Suprapubic skin (tissue), 4 donors: Measurements from ENCODE around the gene ASB18. TPM values are rescaled to one million over a fixed set of nuclear protein-coding genes. Genes with fewer than 3 reads are reported as not detected.

Experiments used
- DNase-seq, 2 donors: peaks; one replicate each; pipeline ENCODE4 v3.0.0-alpha.2; 2019; ENCODE audit warnings: low spot score in 2 of 2
- H3K27ac ChIP-seq: fragments of 200-600 bp; sonication (generic); one replicate; pipeline ENCODE4 v1.5.1; 2019
- H3K27me3 ChIP-seq: fragments of 200-600 bp; sonication (generic); one replicate; pipeline ENCODE4 v1.5.1; 2019
- H3K36me3 ChIP-seq: fragments of 200-600 bp; sonication (generic); one replicate; pipeline ENCODE4 v1.5.1; 2019
- H3K4me1 ChIP-seq: fragments of 200-600 bp; sonication (generic); one replicate; pipeline ENCODE4 v1.5.1; 2019
- H3K4me3 ChIP-seq: fragments of 200-600 bp; sonication (generic); one replicate; pipeline ENCODE4 v1.5.1; 2019; ENCODE audit warnings: mild to moderate bottlenecking
- H3K9me3 ChIP-seq: fragments of 200-600 bp; sonication (generic); one replicate; pipeline ENCODE4 v1.5.1; 2019
- CTCF ChIP-seq, 2 donors: fragments of 200-600 bp in 1 of 2; fragments of 450-650 bp in 1 of 2; sonication (generic) in 1 of 2; IDR thresholded peaks; one replicate each; pipeline ENCODE4 v1.5.1; 2016 to 2019; ENCODE audit warnings: antibody characterized with exemption in 2 of 2, mild to moderate bottlenecking in 1 of 2, moderate library complexity in 1 of 2
- EP300 ChIP-seq: sonication (generic); formaldehyde crosslinking; IDR thresholded peaks from one replicate; pipeline ENCODE4 v1.6.1; 2017; ENCODE audit warnings: antibody characterized with exemption
- POLR2A ChIP-seq, 2 donors: fragments of 450-650 bp; IDR thresholded peaks; one replicate each; pipeline ENCODE4 v1.6.1; 2017; ENCODE audit warnings: antibody characterized with exemption in 2 of 2, mild to moderate bottlenecking in 2 of 2, moderate library complexity in 2 of 2
- POLR2AphosphoS5 ChIP-seq, 3 donors: sonication (generic); formaldehyde crosslinking; IDR thresholded peaks; one replicate each; pipeline ENCODE4 v1.6.1; 2017; ENCODE audit warnings: antibody characterized with exemption in 3 of 3
- WGBS: methylation state at CpG from one replicate; pipeline ENCODE4 v1.1.5; 2018; 5-methylcytosine and 5-hydroxymethylcytosine counted together
- total RNA-seq, 4 donors: library from RNA; depleted of rRNA; stranded (reverse); fragments of >200 nt; gene quantifications; one replicate each; pipeline ENCODE4 v1.1.0, GENCODE V29; 2016

Gene ASB18
- total RNA-seq, 4 donors from 2014 or later: 0.13 TPM; not detected in 3

- WGBS: 100% methylated on average over 4 of the region's 4 CpGs
- Histone ChIP-seq H3K9me3 (no peaks in the 10 kb centered on the region), H3K36me3 (no peaks in the 10 kb centered on the region), H3K27me3 (peaks cover 26% of the 10 kb centered on the region), H3K4me1 (peaks cover 3% of the 10 kb centered on the region), H3K4me3 (no peak overlapping the region), H3K27ac (no peak overlapping the region)
- TF ChIP-seq EP300 (no peak), POLR2A (IDR thresholded peaks at IDR 0.05) (no peak), CTCF (IDR thresholded peaks at IDR 0.05) (no peak), POLR2AphosphoS5 (IDR thresholded peaks at IDR 0.05) (no peak)
- no peak for DNase-seq
Measured at GRCh38 chr2:236184701-236185100, 79.5 kb downstream of the ASB18 start.

DNA sequence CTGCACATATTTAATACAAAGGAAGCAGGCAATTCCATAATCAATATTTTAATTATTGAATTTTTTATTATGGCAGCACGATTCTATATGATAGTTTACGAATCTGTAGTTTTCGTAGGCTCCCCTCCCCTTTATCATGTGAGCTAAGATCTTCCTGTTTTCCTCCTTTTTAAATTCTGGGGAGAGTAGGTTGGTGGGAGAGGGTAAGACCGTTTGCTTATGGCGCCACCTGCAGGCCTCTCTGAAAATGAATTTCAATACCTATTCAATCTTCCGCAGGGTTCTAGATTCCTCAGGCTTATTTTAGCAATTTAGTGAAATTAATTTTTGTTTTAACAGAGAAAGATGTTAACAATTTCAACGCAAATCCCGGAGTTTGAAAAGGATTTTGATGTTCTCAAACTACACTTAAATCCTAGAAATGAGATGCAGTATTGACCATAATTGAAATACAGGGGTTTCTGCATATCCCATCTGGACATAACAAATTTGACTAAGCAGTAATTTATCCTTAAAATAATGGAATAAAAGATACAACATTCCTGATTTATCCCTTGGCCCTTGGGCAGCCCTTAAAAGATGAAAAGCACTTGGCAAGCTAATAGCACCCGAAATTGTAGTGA is 83.3 kb downstream of the ASB18 start:
- DNase-seq: peak in 1 of 2 donors; percentile 78
- H3K9me3 ChIP-seq: no peaks in the 10 kb centered on the region
- H3K36me3 ChIP-seq: no peaks in the 10 kb centered on the region
- H3K27me3 ChIP-seq: peaks cover 63% of the 10 kb centered on the region
- 30% methylated on average over 9 of the region's 9 CpGs for WGBS
- H3K4me1 ChIP-seq: peaks cover 25% of the 10 kb centered on the region
- no peak overlapping the region for H3K27ac ChIP-seq
- no peak overlapping the region for H3K4me3 ChIP-seq
- TF ChIP-seq POLR2AphosphoS5 (IDR thresholded peaks at IDR 0.05): no peak
- no peak for TF ChIP-seq EP300
- TF ChIP-seq POLR2A (IDR thresholded peaks at IDR 0.05): no peak
- peak; percentile 48 to 51 for TF ChIP-seq CTCF (IDR thresholded peaks at IDR 0.05)

DNA sequence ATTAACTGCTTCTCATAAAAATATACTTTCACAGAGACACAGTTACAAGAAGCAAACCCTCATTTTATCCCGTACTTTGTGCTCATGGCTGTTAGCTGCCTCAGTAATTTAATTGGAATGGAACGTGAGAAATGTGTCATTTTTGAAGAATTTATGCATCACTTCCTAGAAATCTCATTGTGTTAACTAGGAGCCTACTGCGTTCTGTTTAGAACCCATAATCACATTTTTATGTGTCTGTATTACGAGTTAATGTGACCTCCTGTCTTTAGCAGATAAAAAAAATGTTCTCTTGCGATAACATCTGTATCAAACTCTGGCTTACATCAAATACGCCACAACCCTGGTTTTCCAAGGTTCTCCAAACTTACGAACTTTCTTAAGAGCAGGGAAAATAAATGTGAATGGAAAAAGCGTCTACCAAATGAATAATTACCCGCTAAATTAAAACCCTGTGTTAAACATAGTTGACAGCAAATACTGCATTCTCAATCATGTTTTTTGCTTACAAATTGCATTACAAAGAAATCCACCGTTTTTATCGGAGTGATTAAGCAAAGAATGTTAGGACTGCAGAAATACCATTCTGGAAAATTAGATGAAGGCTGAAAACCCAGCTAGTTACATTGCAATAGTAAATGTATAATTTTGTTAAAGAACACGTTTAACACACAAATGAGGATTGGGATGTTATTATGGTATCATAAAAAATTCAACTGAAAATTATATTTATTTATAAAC is 84.0 kb downstream of the ASB18 start:
- DNase-seq: no peak
- Histone ChIP-seq H3K36me3 (no peaks in the 10 kb centered on the region), H3K4me1 (peaks cover 25% of the 10 kb centered on the region), H3K27me3 (peaks cover 70% of the 10 kb centered on the region), H3K4me3 (no peak overlapping the region), H3K27ac (no peak overlapping the region), H3K9me3 (no peaks in the 10 kb centered on the region)
- WGBS: 18% methylated on average over 12 of the region's 12 CpGs
- TF ChIP-seq POLR2A (IDR thresholded peaks at IDR 0.05) (no peak), POLR2AphosphoS5 (IDR thresholded peaks at IDR 0.05) (no peak), CTCF (IDR thresholded peaks at IDR 0.05) (no peak), EP300 (no peak)

DNA sequence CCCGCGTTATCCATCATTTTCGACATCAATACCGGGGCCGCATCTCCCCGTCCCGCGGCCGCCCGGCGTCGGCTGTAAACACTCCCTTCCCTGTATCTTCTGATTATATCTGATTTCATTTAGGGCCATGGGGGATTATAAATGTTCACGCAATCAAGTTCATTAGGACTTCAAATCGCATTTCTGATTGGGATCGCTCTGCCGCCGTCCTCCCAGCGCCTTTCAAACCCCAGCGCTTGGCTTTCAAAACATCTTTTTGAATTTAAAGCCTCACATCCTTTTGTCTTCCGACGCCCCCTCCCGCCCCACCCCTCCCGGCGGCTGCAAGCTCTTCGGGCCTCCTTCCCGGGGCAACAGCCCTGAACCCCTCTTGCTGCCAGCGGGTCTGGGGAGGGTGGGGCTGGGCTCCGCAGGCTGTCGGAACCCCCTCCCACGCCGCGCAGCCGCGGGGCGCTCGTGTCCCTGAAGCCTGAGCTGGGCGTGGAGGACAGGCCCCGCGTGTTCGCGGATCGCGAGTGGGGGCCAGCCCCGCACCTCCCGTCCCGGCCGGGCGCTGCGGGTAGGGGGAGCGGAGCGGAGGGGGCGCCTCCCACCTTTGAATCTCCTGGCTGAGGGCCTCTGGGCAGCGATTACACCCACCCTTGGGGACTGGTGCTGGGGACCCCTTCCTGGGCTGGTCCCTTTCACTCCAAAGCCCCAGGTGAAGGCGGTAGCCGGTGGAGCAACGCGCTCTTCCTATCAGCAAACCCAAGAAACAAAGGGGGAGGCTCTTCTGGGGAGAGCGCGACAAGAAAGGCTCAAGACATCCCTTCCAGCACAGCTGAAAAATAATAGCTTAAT is 84.8 kb downstream of the ASB18 start:
- WGBS: 5% methylated on average over 43 of the region's 59 CpGs
- Histone ChIP-seq H3K4me3 (peak overlapping the region; percentile 34), H3K27ac (no peak overlapping the region), H3K36me3 (no peaks in the 10 kb centered on the region), H3K27me3 (peaks cover 78% of the 10 kb centered on the region), H3K9me3 (no peaks in the 10 kb centered on the region), H3K4me1 (peaks cover 25% of the 10 kb centered on the region)
- peak in 1 of 2 donors; percentile 57 for DNase-seq
- no peak for TF ChIP-seq POLR2A (IDR thresholded peaks at IDR 0.05)
- TF ChIP-seq CTCF (IDR thresholded peaks at IDR 0.05): no peak
- no peak for TF ChIP-seq POLR2AphosphoS5 (IDR thresholded peaks at IDR 0.05)
- no peak for TF ChIP-seq EP300

DNA sequence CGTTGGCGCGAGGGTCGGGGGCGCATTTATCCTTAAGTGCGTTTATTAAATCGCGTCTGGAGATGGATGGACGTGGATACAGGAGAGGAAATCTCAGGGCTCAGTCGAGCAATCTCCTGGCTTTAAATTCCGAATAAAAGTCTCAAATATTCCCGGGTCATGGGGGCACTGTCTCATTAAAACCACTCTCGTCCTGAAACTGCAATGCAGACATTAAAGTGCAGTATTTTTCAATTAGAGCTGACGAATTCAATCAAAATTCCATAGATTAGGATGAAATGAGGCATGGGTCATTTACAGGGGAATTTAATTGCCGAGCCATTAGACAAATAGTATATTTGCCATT is 85.3 kb downstream of the ASB18 start:
- H3K4me1 ChIP-seq: peaks cover 25% of the 10 kb centered on the region
- no peaks in the 10 kb centered on the region for H3K9me3 ChIP-seq
- DNase-seq: no peak
- H3K36me3 ChIP-seq: no peaks in the 10 kb centered on the region
- peaks cover 84% of the 10 kb centered on the region for H3K27me3 ChIP-seq
- TF ChIP-seq CTCF (IDR thresholded peaks at IDR 0.05) (no peak), POLR2A (IDR thresholded peaks at IDR 0.05) (no peak)
- peak overlapping the region; percentile 34 for H3K4me3 ChIP-seq
- H3K27ac ChIP-seq: no peak overlapping the region
- 3% methylated on average over 15 of the region's 15 CpGs for WGBS
